Spleen (tissue), 11 donors: Measurements from ENCODE around the gene C3orf20. TPM values are rescaled to one million over a fixed set of nuclear protein-coding genes. Genes with fewer than 3 reads are reported as not detected.

Source experiments
- DNase-seq: peaks from one replicate; pipeline ENCODE4 v3.0.0-alpha.2; 2020
- H3K27ac ChIP-seq, 8 donors: fragments of 200-600 bp; sonication (generic) in 7 of 8; 1 replicate in 4 of 8; 2 replicates in 4 of 8; pipeline versions ENCODE4 v1.5.0 to v1.8.0; 2016 to 2021; ENCODE audit warnings: inconsistent platforms in 4 of 8, mild to moderate bottlenecking in 4 of 8, moderate library complexity in 1 of 8
- H3K27me3 ChIP-seq, 7 donors: fragments of 200-600 bp; sonication (generic) in 6 of 7; replicated peaks in 1 of 7; 1 replicate in 4 of 7; 2 replicates in 3 of 7; pipeline versions ENCODE4 v1.5.0 to v1.8.0; 2016 to 2021; ENCODE audit warnings: inconsistent platforms in 3 of 7, mild to moderate bottlenecking in 1 of 7
- H3K36me3 ChIP-seq, 6 donors: fragments of 200-600 bp; sonication (generic) in 5 of 6; 1 replicate in 4 of 6; 2 replicates in 2 of 6; pipeline versions ENCODE4 v1.5.0 to v1.8.0; 2016 to 2021; ENCODE audit warnings: inconsistent platforms in 2 of 6
- H3K4me1 ChIP-seq, 6 donors: fragments of 200-600 bp; sonication (generic) in 5 of 6; 1 replicate in 3 of 6; 2 replicates in 3 of 6; pipeline versions ENCODE4 v1.5.0 to v1.8.0; 2016 to 2021; ENCODE audit warnings: inconsistent platforms in 3 of 6
- H3K4me3 ChIP-seq, 8 donors: fragments of 200-600 bp; sonication (generic) in 7 of 8; 1 replicate in 4 of 8; 2 replicates in 4 of 8; pipeline versions ENCODE4 v1.5.0 to v1.8.0; 2016 to 2021; ENCODE audit warnings: inconsistent platforms in 4 of 8, mild to moderate bottlenecking in 4 of 8, moderate library complexity in 2 of 8
- H3K9me3 ChIP-seq, 8 donors: fragments of 200-600 bp; sonication (generic) in 7 of 8; 1 replicate in 4 of 8; 2 replicates in 4 of 8; pipeline versions ENCODE4 v1.5.0 to v1.8.0; 2016 to 2021; ENCODE audit warnings: inconsistent platforms in 4 of 8
- POLR2A ChIP-seq, 3 donors: fragments of 450-650 bp; IDR thresholded peaks; one replicate each; pipeline ENCODE4 v1.5.1; 2017; ENCODE audit warnings: antibody characterized with exemption in 3 of 3, mild to moderate bottlenecking in 1 of 3
- POLR2AphosphoS5 ChIP-seq, 3 donors: sonication (generic); formaldehyde crosslinking; IDR thresholded peaks; one replicate each; pipeline ENCODE4 v1.5.1; 2017; ENCODE audit warnings: antibody characterized with exemption in 3 of 3
- WGBS, 5 donors: extraction: QIAGEN DNeasy Blood & Tissue Kit in 3 of 5; methylation state at CpG; one replicate each; pipeline versions ENCODE4 v1.1.5 to v1.1.7; 2013 to 2018; 5-methylcytosine and 5-hydroxymethylcytosine counted together
- intact Hi-C: fragments of 100-400 bp; cut with DNase I; formaldehyde crosslinking; loops from one replicate; pipeline ENCODE4 v1.15.0; 2023; ENCODE audit warnings: low total_unique reads
- polyA plus RNA-seq, 3 donors: library from polyadenylated mRNA; stranded (reverse); fragments of 200-250 nt; gene quantifications; one replicate each; pipeline ENCODE4 v1.2.1, GENCODE V29; 2013
- total RNA-seq, 7 donors: library from RNA; depleted of rRNA in 3 of 7; stranded (reverse); fragments of >200 nt in 3 of 7; fragmentation: NEBNext Ultra II Directional in 4 of 7; extraction: Animal tissue kit (Norgen Biotek cat#: 25700) in 4 of 7; gene quantifications; one replicate each; pipeline versions ENCODE4 v1.1.0 to v1.2.1, GENCODE V29; 2016 to 2021
- TF ChIP-seq, protein P1 (sequence below), 11 experiments: fragments of 200-600 bp in 7 of 11; fragments of 450-650 bp in 4 of 11; sonication (generic) in 4 of 11; IDR thresholded peaks in 8 of 11; conservative IDR thresholded peaks in 3 of 11; 1 replicate in 7 of 11; 2 replicates in 4 of 11; pipeline versions ENCODE4 v1.4.0 to v1.8.0; 2016 to 2021; ENCODE audit warnings: antibody characterized with exemption in 11 of 11, inconsistent platforms in 4 of 11, mild to moderate bottlenecking in 1 of 11
- donor health status: healthy with polysubstance abuse.
- donor health status: DM: no; HTN: no; CAD: no; lungs with moderate emphysema.
- donor health status: DM: no; HTN: no; CAD: no.
- donor health status: Bipolar disorder and iron deficiency.
- donor health status: healthy.
- donor health status: DM: no; HTN: no; CAD: no.
- donor health status: DM: yes; HTN: yes; CAD: no.

Gene C3orf20
- total and polyA plus RNA-seq, 10 donors = 0.17 to 1.1 (median 0.30) TPM; not detected in 3

DNA sequence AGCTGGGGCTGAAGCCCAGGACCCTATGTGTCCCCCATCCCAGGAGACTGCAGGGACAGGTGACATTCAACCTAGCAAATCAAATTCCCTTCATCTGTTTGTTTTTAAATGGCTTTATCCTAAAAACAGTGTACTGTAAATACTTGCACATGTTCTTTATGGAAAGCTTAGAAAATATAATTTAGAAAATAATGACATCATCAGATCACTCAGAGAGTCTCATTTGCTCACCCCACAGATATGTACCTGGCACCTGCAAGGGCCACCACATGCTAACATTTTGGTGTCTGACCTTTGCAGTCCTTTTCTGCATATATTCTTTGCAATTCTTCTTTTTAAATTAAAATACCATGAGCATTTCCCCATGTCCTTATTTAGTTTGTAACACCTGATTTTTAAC lies 85.2 kb downstream of the C3orf20 start:
- H3K4me3 ChIP-seq = no peak overlapping the region
- TF ChIP-seq, protein P1, sequence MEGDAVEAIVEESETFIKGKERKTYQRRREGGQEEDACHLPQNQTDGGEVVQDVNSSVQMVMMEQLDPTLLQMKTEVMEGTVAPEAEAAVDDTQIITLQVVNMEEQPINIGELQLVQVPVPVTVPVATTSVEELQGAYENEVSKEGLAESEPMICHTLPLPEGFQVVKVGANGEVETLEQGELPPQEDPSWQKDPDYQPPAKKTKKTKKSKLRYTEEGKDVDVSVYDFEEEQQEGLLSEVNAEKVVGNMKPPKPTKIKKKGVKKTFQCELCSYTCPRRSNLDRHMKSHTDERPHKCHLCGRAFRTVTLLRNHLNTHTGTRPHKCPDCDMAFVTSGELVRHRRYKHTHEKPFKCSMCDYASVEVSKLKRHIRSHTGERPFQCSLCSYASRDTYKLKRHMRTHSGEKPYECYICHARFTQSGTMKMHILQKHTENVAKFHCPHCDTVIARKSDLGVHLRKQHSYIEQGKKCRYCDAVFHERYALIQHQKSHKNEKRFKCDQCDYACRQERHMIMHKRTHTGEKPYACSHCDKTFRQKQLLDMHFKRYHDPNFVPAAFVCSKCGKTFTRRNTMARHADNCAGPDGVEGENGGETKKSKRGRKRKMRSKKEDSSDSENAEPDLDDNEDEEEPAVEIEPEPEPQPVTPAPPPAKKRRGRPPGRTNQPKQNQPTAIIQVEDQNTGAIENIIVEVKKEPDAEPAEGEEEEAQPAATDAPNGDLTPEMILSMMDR (IDR thresholded peaks at IDR 0.05 in 8 of 11, conservative IDR thresholded peaks at IDR 0.05 in 3 of 11) = no peak
- TF ChIP-seq POLR2AphosphoS5 (IDR thresholded peaks at IDR 0.05) = no peak
- no peak for TF ChIP-seq POLR2A (IDR thresholded peaks at IDR 0.05)
- H3K27me3 ChIP-seq = no peaks in the 10 kb centered on the region
- H3K9me3 ChIP-seq = no peaks in the 10 kb centered on the region
- no peak for DNase-seq
- no peaks in the 10 kb centered on the region for H3K36me3 ChIP-seq
- H3K27ac ChIP-seq = no peak overlapping the region
- intact Hi-C loops = no loop called here
- H3K4me1 ChIP-seq = peaks cover 0 to 7% (median 0%) of the 10 kb centered on the region in 6 donors

DNA sequence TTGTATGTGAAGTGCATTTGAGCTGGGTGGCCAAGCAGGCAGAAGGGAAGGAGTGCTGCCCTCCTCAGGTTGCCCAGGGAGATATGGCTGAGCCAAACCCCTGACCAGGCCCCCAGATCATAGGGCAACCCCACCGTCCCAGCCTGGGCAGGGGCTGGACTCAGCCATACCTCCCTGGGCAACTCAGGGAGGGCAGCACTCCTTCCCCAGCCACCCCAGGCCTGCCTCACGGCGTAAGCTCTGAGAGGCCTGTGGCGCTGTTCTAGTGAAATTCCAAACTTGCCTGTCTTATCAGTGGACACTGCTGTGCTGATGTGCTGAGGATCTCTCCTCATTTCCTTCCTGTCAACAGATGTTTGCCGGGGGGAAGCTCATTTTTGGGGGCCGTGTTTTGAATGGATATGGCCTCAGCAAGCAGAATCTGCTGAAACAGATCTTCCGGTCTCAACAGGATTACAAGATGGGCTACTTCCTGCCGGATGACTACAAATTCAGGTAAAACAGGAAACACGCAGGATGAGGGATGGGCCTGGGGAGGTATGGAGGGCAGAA lies 86.3 kb downstream of the C3orf20 start:
- WGBS, 5 donors = 11 to 29% (median 20%) methylated on average over 6 to 9 of the region's 9 CpGs
- intact Hi-C loops = no loop called here
- H3K9me3 ChIP-seq = no peaks in the 10 kb centered on the region

DNA sequence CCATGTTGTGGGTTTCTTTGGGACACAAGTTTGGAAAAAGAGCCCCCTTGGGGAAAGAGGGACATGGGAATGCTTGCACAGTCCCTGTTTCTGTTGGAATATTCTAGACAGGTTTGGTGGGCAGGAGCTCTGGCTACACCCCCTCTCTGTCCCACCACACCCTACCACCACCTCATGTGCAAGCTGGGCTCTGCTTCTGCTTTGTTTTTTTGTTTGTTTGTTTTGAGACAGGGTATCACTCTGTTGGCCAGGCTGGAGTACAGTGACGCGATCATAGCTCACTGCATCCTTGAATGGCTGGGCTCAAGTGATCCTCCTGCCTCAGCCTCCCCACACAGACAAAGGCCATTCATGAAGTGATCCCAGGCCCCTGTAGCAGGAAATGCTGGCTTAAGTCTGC lies 86.9 kb downstream of the C3orf20 start:
- Histone ChIP-seq H3K27ac (peak overlapping the region in 1 of 8 donors; percentile 3), H3K36me3 (no peaks in the 10 kb centered on the region), H3K4me1 (peaks cover 0 to 7% (median 0%) of the 10 kb centered on the region in 6 donors), H3K27me3 (no peaks in the 10 kb centered on the region), H3K4me3 (no peak overlapping the region), H3K9me3 (no peaks in the 10 kb centered on the region)
- TF ChIP-seq, protein P1 (IDR thresholded peaks at IDR 0.05 in 8 of 11, conservative IDR thresholded peaks at IDR 0.05 in 3 of 11) = no peak
- TF ChIP-seq POLR2AphosphoS5 (IDR thresholded peaks at IDR 0.05) (no peak), POLR2A (IDR thresholded peaks at IDR 0.05) (no peak)
- no peak for DNase-seq
- intact Hi-C loops = no loop called here
- WGBS, 5 donors = 95 to 100% (median 98%) methylated on average over 2 of the region's 2 CpGs

More for the DNA sequence above, 86.3 kb downstream of the C3orf20 start:
- H3K4me1 ChIP-seq = peaks cover 0 to 7% (median 0%) of the 10 kb centered on the region in 6 donors
- peak; percentile 47 for DNase-seq
- TF ChIP-seq POLR2AphosphoS5 (IDR thresholded peaks at IDR 0.05) = peak in 1 of 3 donors; percentile 71
- TF ChIP-seq, protein P1 (IDR thresholded peaks at IDR 0.05 in 8 of 11, conservative IDR thresholded peaks at IDR 0.05 in 3 of 11) = no peak
- peak overlapping the region in 2 of 8 donors; percentile 30 to 42 for H3K27ac ChIP-seq
- no peaks in the 10 kb centered on the region for H3K27me3 ChIP-seq
- H3K36me3 ChIP-seq = no peaks in the 10 kb centered on the region
- H3K4me3 ChIP-seq = no peak overlapping the region

DNA sequence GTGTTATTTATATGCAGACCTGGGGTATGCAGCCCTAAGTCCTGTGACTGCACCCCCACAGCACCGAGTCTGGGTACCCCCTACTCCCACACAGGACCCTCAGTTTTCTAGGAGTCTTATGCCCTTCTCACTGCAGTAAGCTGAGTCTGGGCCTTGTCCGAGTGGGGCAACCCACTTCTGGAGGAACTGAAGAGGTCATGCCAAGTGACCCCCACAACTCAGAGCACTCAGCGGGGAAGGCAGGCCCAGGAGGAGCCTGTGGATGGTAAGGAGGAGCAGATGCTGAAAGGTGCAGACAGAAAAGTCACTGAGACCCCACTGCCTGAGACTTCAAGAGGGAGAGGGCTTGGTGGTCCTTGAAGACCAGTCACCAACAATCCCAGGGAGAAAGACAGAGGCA lies 87.8 kb downstream of the C3orf20 start:
- intact Hi-C loops = no loop called here
- Histone ChIP-seq H3K4me1 (peaks cover 0 to 7% (median 0%) of the 10 kb centered on the region in 6 donors), H3K27ac (no peak overlapping the region), H3K36me3 (no peaks in the 10 kb centered on the region), H3K27me3 (no peaks in the 10 kb centered on the region), H3K4me3 (no peak overlapping the region), H3K9me3 (no peaks in the 10 kb centered on the region)
- TF ChIP-seq POLR2AphosphoS5 (IDR thresholded peaks at IDR 0.05) = no peak
- TF ChIP-seq POLR2A (IDR thresholded peaks at IDR 0.05) = no peak
- TF ChIP-seq, protein P1 (IDR thresholded peaks at IDR 0.05 in 8 of 11, conservative IDR thresholded peaks at IDR 0.05 in 3 of 11) = no peak
- DNase-seq = peak; percentile 32
- WGBS, 5 donors = 86 to 96% (median 90%) methylated on average over 3 of the region's 3 CpGs
